ENCODE measurements around the gene TMUB1. TPM values are rescaled to one million over a fixed set of nuclear protein-coding genes. Genes with fewer than 3 reads are reported as not detected.

TMUB1 gene
- total and polyA plus RNA-seq, 9 of the 15 experiments (the other 6 are each of a cell fraction or from before 2014, with no cell fraction given), result 0.14 to 241 (median 74.1) TPM

- ChIA-PET POLR2A (interaction anchor here (1.4 to 4.4 kb wide), 3 partner anchors 9 to 14 kb away, joined by 3 to 31 read pairs (median 6); partner anchors contain the start of gene TMUB1), CTCF (ENCODE audit: low intra/inter-chr PET ratio) (interaction anchor here (2.2 kb wide), 1 partner anchor 19 kb away, joined by 7 read pairs; no protein-coding TSS in a partner anchor)
- Histone ChIP-seq H2AFZ (ENCODE audit: low read depth, low read length) (no peak overlapping the region), H4K20me1 (replicated peaks; ENCODE audit: control insufficient read depth, insufficient read depth, low read length) (peaks cover 60% of the 10 kb centered on the region), H3K27ac (ENCODE audit: extremely low read depth, low read depth, low read length) (no peak overlapping the region), H3K27me3 (ENCODE audit: control insufficient read depth in 2 of 2, insufficient read depth in 2 of 2, low read length in 2 of 2) (no peaks in the 10 kb centered on the region), H3K4me2 (ENCODE audit: insufficient read depth, low read length) (no peak overlapping the region), H3K9me3 (replicated peaks; ENCODE audit: control insufficient read depth, insufficient read depth, low read depth, low read length) (no peaks in the 10 kb centered on the region), H3K36me3 (ENCODE audit: control insufficient read depth, insufficient read depth, low read length) (peaks cover 85% of the 10 kb centered on the region; the same call in 2 of the 3 replicates), H3K4me3 (no peak overlapping the region), H3K9me1 (ENCODE audit: control insufficient read depth, insufficient read depth, low read length) (peaks cover 9% of the 10 kb centered on the region), H3K79me2 (ENCODE audit: control insufficient read depth, insufficient read depth, low read length) (peaks cover 97% of the 10 kb centered on the region), H3K9ac (ENCODE audit: insufficient read depth in 1 of 2, low read depth in 2 of 2, low read length in 2 of 2) (0 out of 4 replicates have a peak overlapping the region, but pooled peaks of 1 of the 2 experiments have one; percentile 18), H3K4me1 (replicated peaks in 1 of 2; ENCODE audit: control insufficient read depth in 2 of 2, insufficient read depth in 2 of 2, low read length in 2 of 2) (peaks cover 21 to 52% of the 10 kb centered on the region in 2 experiments)
- in situ Hi-C loops (cut with MboI), result no loop called here
- WGBS (ENCODE audit: insufficient coverage, low coverage, missing lambda C conversion rate), result 90% methylated on average over 14 of the region's 14 CpGs
- ATAC-seq (no peak), DNase-seq (ENCODE audit: extremely low read depth in 1 of 4, low spot score in 3 of 4) (no peak), FAIRE-seq (no peak)
- no TSS peak for BruUV-seq (replicated peaks)
- intact Hi-C loops (cut with micrococcal nuclease), result loop anchor here (2.0 to 10.0 kb wide), 2 partner anchors 17 to 307 kb away; no protein-coding TSS in a partner anchor
- TF ChIP-seq NFE2L1 (tag; IDR thresholded peaks at IDR 0.05; ENCODE audit: borderline replicate concordance, low read depth) (no peak), RBFOX2 (IDR thresholded peaks at IDR 0.05; ENCODE audit: low read depth, low read length) (0 out of 2 replicates have a peak, but pooled peaks have one; percentile 25)
- TF ChIP-seq, protein P1, sequence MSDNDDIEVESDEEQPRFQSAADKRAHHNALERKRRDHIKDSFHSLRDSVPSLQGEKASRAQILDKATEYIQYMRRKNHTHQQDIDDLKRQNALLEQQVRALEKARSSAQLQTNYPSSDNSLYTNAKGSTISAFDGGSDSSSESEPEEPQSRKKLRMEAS (CRISPR knock-in tag; IDR thresholded peaks at IDR 0.05), result no peak
Measured at GRCh38 chr7:151091988-151092387, 8.7 kb upstream of the TMUB1 start.

DNA sequence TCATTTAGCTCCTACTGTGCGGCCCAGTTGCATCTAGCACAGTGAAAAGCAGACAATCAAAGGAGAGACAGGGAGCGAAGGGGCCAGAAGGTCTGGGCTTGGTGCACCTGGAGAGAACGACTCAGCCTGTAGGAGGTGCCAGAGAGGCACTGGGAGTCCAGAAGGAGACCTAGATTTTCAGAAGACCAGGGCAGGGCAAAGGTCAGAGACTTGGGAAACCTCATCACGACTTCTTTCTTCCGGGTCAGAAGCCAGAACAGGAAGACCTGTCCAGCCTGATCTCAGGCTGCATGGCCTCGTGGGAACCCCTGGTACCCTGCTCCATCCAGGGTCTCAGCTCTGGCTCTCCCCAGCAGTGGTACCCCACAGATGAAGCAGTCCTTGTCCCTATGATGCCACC is 8.1 kb upstream of the TMUB1 start:
- ChIA-PET POLR2A (interaction anchor here (4.4 kb wide), 1 partner anchor 13 kb away, joined by 31 read pairs; no protein-coding TSS in a partner anchor), CTCF (ENCODE audit: low intra/inter-chr PET ratio) (interaction anchor here (2.2 kb wide), 1 partner anchor 20 kb away, joined by 7 read pairs; no protein-coding TSS in a partner anchor)
- peak; percentile 71 for ATAC-seq
- peak; percentile 92 for FAIRE-seq
- Histone ChIP-seq H2AFZ (ENCODE audit: low read depth, low read length) (no peak overlapping the region), H3K4me2 (ENCODE audit: insufficient read depth, low read length) (no peak overlapping the region), H3K36me3 (ENCODE audit: control insufficient read depth, insufficient read depth, low read length) (peaks cover 81% of the 10 kb centered on the region; the same call in 2 of the 3 replicates), H4K20me1 (replicated peaks; ENCODE audit: control insufficient read depth, insufficient read depth, low read length) (peaks cover 60% of the 10 kb centered on the region), H3K9me3 (replicated peaks; ENCODE audit: control insufficient read depth, insufficient read depth, low read depth, low read length) (no peaks in the 10 kb centered on the region), H3K27me3 (ENCODE audit: control insufficient read depth in 2 of 2, insufficient read depth in 2 of 2, low read length in 2 of 2) (no peaks in the 10 kb centered on the region), H3K79me2 (ENCODE audit: control insufficient read depth, insufficient read depth, low read length) (peaks cover 95% of the 10 kb centered on the region), H3K4me1 (replicated peaks in 1 of 2; ENCODE audit: control insufficient read depth in 2 of 2, insufficient read depth in 2 of 2, low read length in 2 of 2) (peaks cover 21 to 54% of the 10 kb centered on the region in 2 experiments), H3K4me3 (no peak overlapping the region), H3K27ac (ENCODE audit: extremely low read depth, low read depth, low read length) (no peak overlapping the region), H3K9me1 (ENCODE audit: control insufficient read depth, insufficient read depth, low read length) (peaks cover 9% of the 10 kb centered on the region), H3K9ac (ENCODE audit: insufficient read depth in 1 of 2, low read depth in 2 of 2, low read length in 2 of 2) (0 out of 4 replicates have a peak overlapping the region, but pooled peaks of 1 of the 2 experiments have one; percentile 3)
- intact Hi-C loops (cut with micrococcal nuclease), result loop anchor here (2.0 to 10.0 kb wide), 2 partner anchors 17 to 307 kb away; no protein-coding TSS in a partner anchor
- in situ Hi-C loops (cut with MboI), result no loop called here
- BruUV-seq (replicated peaks), result no TSS peak
- peak; percentile 74 to 89 (median 78) for DNase-seq (ENCODE audit: extremely low read depth in 1 of 4, low spot score in 3 of 4)
- WGBS (ENCODE audit: insufficient coverage, low coverage, missing lambda C conversion rate), result 38% methylated on average over 6 of the region's 6 CpGs
- TF ChIP-seq RBM34 (IDR thresholded peaks at IDR 0.05; ENCODE audit: borderline replicate concordance, insufficient read depth, low read length) (no peak), POLR2AphosphoS5 (IDR thresholded peaks at IDR 0.05; ENCODE audit: control insufficient read depth, insufficient read depth, low read depth, low read length) (0 out of 2 replicates have a peak, but pooled peaks have one; percentile 33), ESRRB (CRISPR knock-in tag; IDR thresholded peaks at IDR 0.05; ENCODE audit: borderline replicate concordance) (no peak), SREBF2 (CRISPR knock-in tag; IDR thresholded peaks at IDR 0.05) (0 out of 2 replicates have a peak, but pooled peaks have one; percentile 56), ZC3H11A (IDR thresholded peaks at IDR 0.05; ENCODE audit: low read depth, low read length) (no peak), ZZZ3 (IDR thresholded peaks at IDR 0.05) (no peak), ETV1 (tag; conservative IDR thresholded peaks at IDR 0.05; ENCODE audit: low read depth) (peak; percentile 67), RAD21 (CRISPR knock-in tag; conservative IDR thresholded peaks at IDR 0.05 in 1 of 2, IDR thresholded peaks at IDR 0.05 in 1 of 2) (peak; percentile 23 to 57; a peak in 2 of 4 replicates), BMI1 (IDR thresholded peaks at IDR 0.05; ENCODE audit: low read length) (no peak), ZNF408 (CRISPR knock-in tag; IDR thresholded peaks at IDR 0.05; ENCODE audit: low read depth) (no peak), FOXJ2 (tag; IDR thresholded peaks at IDR 0.05) (no peak), ZNF3 (CRISPR knock-in tag; IDR thresholded peaks at IDR 0.05) (no peak), GABPB1 (CRISPR knock-in tag; IDR thresholded peaks at IDR 0.05) (no peak)

Data from K562 (cell line).